Activated CD4-positive, alpha-beta memory T cell treated with anti-CD3 and anti-CD28 coated beads for 36 hours (primary cell): ENCODE data around the gene GLIS1. TPM values are rescaled to one million over a fixed set of nuclear protein-coding genes. Genes with fewer than 3 reads are reported as not detected.

Experiments
- CTCF ChIA-PET: fragments of 350-600 bp; sonication (Branson Sonifier 250); formaldehyde crosslinking; loops from one replicate; lab custom pipeline; 2021; ENCODE audit warnings: antibody characterized with exemption, inconsistent platforms; lab: Charles Lee
- POLR2A ChIA-PET: fragments of 350-600 bp; sonication (Branson Sonifier 250); formaldehyde crosslinking; loops from one replicate; lab custom pipeline; 2021; ENCODE audit warnings: antibody characterized with exemption; lab: Charles Lee
- DNase-seq: peaks from one replicate; pipeline ENCODE4 v3.0.0-alpha.2; 2020
- H3K27ac Mint-ChIP-seq: one replicate; pipeline ENCODE4 v1.8.0; 2021; ENCODE audit warnings: mixed read lengths
- H3K27me3 Mint-ChIP-seq: one replicate; pipeline ENCODE4 v1.8.0; 2021; ENCODE audit warnings: mixed read lengths
- H3K36me3 Mint-ChIP-seq: one replicate; pipeline ENCODE4 v1.8.0; 2021; ENCODE audit warnings: mixed read lengths
- H3K4me1 Mint-ChIP-seq: one replicate; pipeline ENCODE4 v1.8.0; 2021; ENCODE audit warnings: low read depth, mixed read lengths
- H3K4me3 Mint-ChIP-seq: one replicate; pipeline ENCODE4 v1.8.0; 2021; ENCODE audit warnings: mild to moderate bottlenecking, mixed read lengths
- H3K9me3 Mint-ChIP-seq: one replicate; pipeline ENCODE4 v1.8.0; 2021; ENCODE audit warnings: mixed read lengths
- intact Hi-C: fragments of 100-400 bp; cut with micrococcal nuclease; formaldehyde crosslinking; loops from one replicate; pipeline ENCODE4 v1.15.1; 2023
- total RNA-seq, 2 experiments: library from RNA; stranded (reverse); gene quantifications; one replicate each; pipeline ENCODE4 v1.2.3, GENCODE V29; 2021

GLIS1 gene
- total RNA-seq, 2 experiments from 2014 or later = not detected

GRCh38 chr1:53576381-53576801, 162.6 kb downstream of the GLIS1 start:
- Mint-ChIP-seq H3K27ac (no peak overlapping the region), H3K4me3 (no peak overlapping the region), H3K9me3 (no peaks in the 10 kb centered on the region), H3K4me1 (no peaks in the 10 kb centered on the region), H3K27me3 (no peaks in the 10 kb centered on the region), H3K36me3 (no peaks in the 10 kb centered on the region)
- peak; percentile 4 for DNase-seq
- ChIA-PET CTCF (no interaction called here), POLR2A (no interaction called here)
- intact Hi-C loops = no loop called here

DNA sequence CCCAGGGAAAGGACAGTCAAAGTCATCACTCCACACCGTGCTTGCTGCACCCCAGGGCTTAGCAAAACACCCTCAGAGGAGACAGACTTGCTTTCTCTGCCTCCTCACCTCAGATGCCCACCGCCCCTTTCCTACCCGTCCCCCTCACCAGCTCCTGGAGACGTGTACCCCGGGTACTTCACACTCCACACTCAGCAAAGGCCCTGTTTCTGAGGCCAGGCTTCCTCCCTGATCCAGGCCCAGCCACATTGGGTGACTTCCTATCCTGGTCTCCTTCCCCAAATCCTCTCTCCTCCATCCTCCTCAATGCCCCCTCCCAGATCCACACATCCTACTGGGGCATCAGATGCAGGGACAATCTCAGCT, 163.0 kb downstream of the GLIS1 start:
- ChIA-PET POLR2A (no interaction called here), CTCF (no interaction called here)
- no peaks in the 10 kb centered on the region for H3K4me1 Mint-ChIP-seq
- H3K9me3 Mint-ChIP-seq = no peaks in the 10 kb centered on the region
- H3K27ac Mint-ChIP-seq = no peak overlapping the region
- peak; percentile 4 for DNase-seq
- no peaks in the 10 kb centered on the region for H3K27me3 Mint-ChIP-seq
- H3K36me3 Mint-ChIP-seq = no peaks in the 10 kb centered on the region
- no peak overlapping the region for H3K4me3 Mint-ChIP-seq
- intact Hi-C loops = no loop called here

DNA sequence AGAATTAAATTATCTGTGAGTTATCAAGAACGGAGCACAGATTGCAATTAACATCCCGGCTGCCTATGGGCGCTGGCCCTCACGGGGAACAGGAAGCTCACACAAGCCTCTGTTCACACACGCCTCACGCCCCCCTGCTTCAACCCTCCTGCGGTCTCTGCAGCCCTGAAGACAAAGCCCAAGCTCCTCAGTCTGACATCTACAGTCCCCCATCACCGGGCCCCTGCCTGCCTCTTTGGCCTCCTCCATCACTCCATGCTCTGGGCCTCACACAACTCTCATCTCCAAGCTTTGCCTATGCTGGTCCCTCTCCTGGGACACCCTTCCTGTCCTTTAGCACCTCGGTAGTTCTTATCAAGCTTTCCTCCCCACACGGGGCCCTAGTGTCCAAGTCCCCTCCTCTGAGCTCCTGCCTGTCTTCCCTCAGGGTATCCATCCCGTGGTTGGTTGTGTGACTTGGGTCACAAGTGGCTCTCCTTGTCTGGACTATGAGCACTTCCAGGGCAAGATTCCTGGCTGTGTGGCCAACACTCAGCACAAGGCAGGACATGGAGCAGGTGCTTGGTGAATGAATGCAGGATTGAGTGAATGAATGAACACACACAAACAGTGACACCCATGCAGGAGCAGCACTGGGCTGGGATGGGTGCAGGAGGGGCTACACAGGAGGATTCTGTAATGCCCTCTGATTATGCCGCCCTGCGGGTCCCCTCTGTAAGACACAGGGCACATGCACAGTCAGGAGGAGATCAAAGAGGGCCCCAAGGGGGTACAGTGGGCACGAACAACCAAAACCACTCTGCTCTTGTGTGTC, 163.6 kb downstream of the GLIS1 start:
- Mint-ChIP-seq H3K4me1 (no peaks in the 10 kb centered on the region), H3K36me3 (no peaks in the 10 kb centered on the region), H3K9me3 (no peaks in the 10 kb centered on the region), H3K4me3 (no peak overlapping the region), H3K27me3 (no peaks in the 10 kb centered on the region), H3K27ac (no peak overlapping the region)
- peak; percentile 7 for DNase-seq
- CTCF ChIA-PET = no interaction called here
- intact Hi-C loops = no loop called here
- POLR2A ChIA-PET = no interaction called here

- H3K4me3 Mint-ChIP-seq = no peak overlapping the region
- no peak for DNase-seq
- H3K4me1 Mint-ChIP-seq = no peaks in the 10 kb centered on the region
- intact Hi-C loops = no loop called here
- no peak overlapping the region for H3K27ac Mint-ChIP-seq
- no peaks in the 10 kb centered on the region for H3K27me3 Mint-ChIP-seq
- POLR2A ChIA-PET = no interaction called here
- no peaks in the 10 kb centered on the region for H3K36me3 Mint-ChIP-seq
- H3K9me3 Mint-ChIP-seq = no peaks in the 10 kb centered on the region
- CTCF ChIA-PET = no interaction called here
Measured at GRCh38 chr1:53574621-53575020, 164.3 kb downstream of the GLIS1 start.

DNA sequence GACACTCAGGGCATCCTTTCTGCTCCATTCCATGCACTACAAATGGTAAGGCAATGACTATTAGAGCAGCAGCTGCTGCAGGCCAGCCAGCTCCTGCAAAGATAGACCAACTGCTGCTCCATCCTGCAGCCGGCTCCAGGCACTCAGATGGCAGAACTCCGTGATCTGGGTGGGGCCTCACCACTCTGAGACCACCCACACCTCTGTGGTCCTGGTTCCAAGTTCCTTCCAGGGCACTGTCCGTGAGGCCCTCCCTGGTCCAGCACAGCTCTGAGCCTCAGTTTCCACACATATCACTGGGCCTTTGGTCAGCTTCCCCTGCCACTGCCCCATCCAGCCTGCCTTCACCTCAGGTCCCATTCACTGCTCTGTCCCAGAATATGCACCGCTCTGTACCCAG, 165.0 kb downstream of the GLIS1 start:
- Mint-ChIP-seq H3K4me3 (no peak overlapping the region), H3K27ac (no peak overlapping the region), H3K9me3 (no peaks in the 10 kb centered on the region), H3K4me1 (no peaks in the 10 kb centered on the region), H3K36me3 (no peaks in the 10 kb centered on the region), H3K27me3 (no peaks in the 10 kb centered on the region)
- POLR2A ChIA-PET = no interaction called here
- no peak for DNase-seq
- intact Hi-C loops = no loop called here
- CTCF ChIA-PET = no interaction called here

- Mint-ChIP-seq H3K27ac (no peak overlapping the region), H3K36me3 (no peaks in the 10 kb centered on the region), H3K4me3 (no peak overlapping the region), H3K27me3 (peaks cover 1% of the 10 kb centered on the region), H3K4me1 (no peaks in the 10 kb centered on the region), H3K9me3 (no peaks in the 10 kb centered on the region)
- CTCF ChIA-PET = no interaction called here
- DNase-seq = no peak
- intact Hi-C loops = no loop called here
- POLR2A ChIA-PET = no interaction called here
Measured at GRCh38 chr1:53573522-53573921, 165.4 kb downstream of the GLIS1 start.

- intact Hi-C loops = no loop called here
- no peaks in the 10 kb centered on the region for H3K4me1 Mint-ChIP-seq
- CTCF ChIA-PET = no interaction called here
- no peaks in the 10 kb centered on the region for H3K36me3 Mint-ChIP-seq
- no peak for DNase-seq
- POLR2A ChIA-PET = no interaction called here
- peaks cover 2% of the 10 kb centered on the region for H3K27me3 Mint-ChIP-seq
- no peak overlapping the region for H3K27ac Mint-ChIP-seq
- no peak overlapping the region for H3K4me3 Mint-ChIP-seq
- H3K9me3 Mint-ChIP-seq = no peaks in the 10 kb centered on the region
Measured at GRCh38 chr1:53572815-53573173, 166.2 kb downstream of the GLIS1 start.

DNA sequence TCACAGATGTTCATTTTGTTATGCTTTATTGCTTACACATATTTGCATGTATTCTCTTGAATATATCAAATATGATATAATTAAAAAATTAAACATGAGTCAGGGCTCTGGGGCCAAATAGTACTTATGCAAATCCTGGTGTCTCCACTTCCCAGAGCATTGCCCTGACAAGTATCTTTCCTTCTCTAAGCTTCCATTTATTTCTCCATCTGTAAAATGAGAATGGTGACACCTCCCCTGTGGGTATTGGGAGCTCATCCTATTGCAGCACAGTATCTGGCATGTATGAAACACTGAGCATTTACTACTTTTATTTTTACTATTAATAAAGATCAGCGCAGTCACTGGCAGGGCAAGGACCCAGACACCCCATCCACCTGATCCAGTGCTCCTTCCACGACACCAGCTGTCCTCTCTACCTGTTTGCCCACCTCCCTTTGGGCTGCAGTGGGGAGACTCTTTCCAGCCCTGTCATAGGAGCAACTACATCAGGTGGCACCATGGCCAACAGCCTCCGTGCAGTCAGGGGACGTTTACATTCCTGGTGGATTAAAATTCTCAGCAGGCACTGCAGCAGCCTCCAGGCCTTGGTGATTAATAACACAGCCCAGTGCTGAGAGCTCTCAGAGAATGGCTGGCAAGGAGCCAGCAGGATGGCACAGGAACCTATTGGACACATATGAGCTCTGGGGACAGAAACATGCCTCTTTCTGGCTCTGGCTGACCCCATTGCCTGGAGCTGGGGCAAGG, 166.7 kb downstream of the GLIS1 start:
- H3K9me3 Mint-ChIP-seq = no peaks in the 10 kb centered on the region
- no peak overlapping the region for H3K4me3 Mint-ChIP-seq
- H3K4me1 Mint-ChIP-seq = no peaks in the 10 kb centered on the region
- peaks cover 2% of the 10 kb centered on the region for H3K27me3 Mint-ChIP-seq
- ChIA-PET POLR2A (no interaction called here), CTCF (no interaction called here)
- no peak overlapping the region for H3K27ac Mint-ChIP-seq
- peak; percentile 4 for DNase-seq
- intact Hi-C loops = no loop called here
- no peaks in the 10 kb centered on the region for H3K36me3 Mint-ChIP-seq

DNA sequence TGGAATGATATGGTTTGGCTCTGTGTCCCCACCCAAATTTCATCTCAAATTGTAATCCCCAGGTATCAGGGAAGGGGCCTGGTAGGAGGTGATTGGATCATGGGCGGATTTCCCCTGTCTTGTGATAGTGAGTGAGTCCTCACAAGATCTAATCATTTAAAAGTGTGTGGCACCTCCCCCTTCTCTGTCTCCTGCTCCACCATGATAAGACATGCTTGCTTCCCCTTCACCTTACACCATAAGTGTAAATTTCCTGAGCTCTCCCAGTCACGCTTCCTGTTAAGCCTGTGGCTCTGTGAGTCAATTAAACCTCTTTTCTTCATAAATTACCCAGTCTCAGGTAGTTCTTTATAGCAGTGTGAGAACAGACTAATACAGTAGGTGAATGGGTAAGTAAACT, 170.4 kb downstream of the GLIS1 start:
- Mint-ChIP-seq H3K36me3 (no peaks in the 10 kb centered on the region), H3K4me3 (no peak overlapping the region), H3K27me3 (peaks cover 7% of the 10 kb centered on the region), H3K4me1 (no peaks in the 10 kb centered on the region), H3K9me3 (no peaks in the 10 kb centered on the region), H3K27ac (no peak overlapping the region)
- CTCF ChIA-PET = no interaction called here
- intact Hi-C loops = no loop called here
- DNase-seq = no peak
- POLR2A ChIA-PET = no interaction called here

DNA sequence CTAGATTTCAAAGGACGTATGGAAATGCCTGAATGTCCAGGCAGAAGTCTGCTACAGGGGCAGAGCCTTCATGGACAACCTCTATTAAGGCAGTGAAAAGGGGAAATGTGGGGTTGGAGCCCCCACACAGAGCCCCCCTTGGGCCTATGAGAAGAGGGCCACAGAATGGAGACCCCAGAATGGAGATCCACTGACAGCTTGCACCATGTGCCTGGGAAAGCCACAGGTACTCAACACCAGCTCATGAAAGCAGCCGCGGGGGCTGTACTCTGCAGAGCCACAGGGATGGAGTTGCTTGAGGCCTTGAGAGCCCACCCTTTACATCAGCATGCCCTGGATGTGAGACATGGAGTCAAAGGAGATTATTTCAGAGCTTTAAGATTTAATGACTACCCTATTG, 171.1 kb downstream of the GLIS1 start:
- DNase-seq = no peak
- H3K27ac Mint-ChIP-seq = no peak overlapping the region
- H3K36me3 Mint-ChIP-seq = no peaks in the 10 kb centered on the region
- peaks cover under 1% of the 10 kb centered on the region for H3K4me1 Mint-ChIP-seq
- no peak overlapping the region for H3K4me3 Mint-ChIP-seq
- POLR2A ChIA-PET = no interaction called here
- no peaks in the 10 kb centered on the region for H3K9me3 Mint-ChIP-seq
- H3K27me3 Mint-ChIP-seq = peaks cover 7% of the 10 kb centered on the region
- CTCF ChIA-PET = no interaction called here
- intact Hi-C loops = no loop called here

GRCh38 chr1:53567450-53567849, 171.5 kb downstream of the GLIS1 start:
- ChIA-PET CTCF (no interaction called here), POLR2A (no interaction called here)
- no peak for DNase-seq
- Mint-ChIP-seq H3K4me1 (peaks cover 4% of the 10 kb centered on the region), H3K9me3 (no peaks in the 10 kb centered on the region), H3K36me3 (no peaks in the 10 kb centered on the region), H3K27me3 (peaks cover 11% of the 10 kb centered on the region), H3K4me3 (no peak overlapping the region), H3K27ac (no peak overlapping the region)
- intact Hi-C loops = no loop called here

- peaks cover 20% of the 10 kb centered on the region for H3K27me3 Mint-ChIP-seq
- peaks cover 12% of the 10 kb centered on the region for H3K4me1 Mint-ChIP-seq
- H3K36me3 Mint-ChIP-seq = no peaks in the 10 kb centered on the region
- no peaks in the 10 kb centered on the region for H3K9me3 Mint-ChIP-seq
- intact Hi-C loops = no loop called here
- H3K27ac Mint-ChIP-seq = no peak overlapping the region
- ChIA-PET POLR2A (no interaction called here), CTCF (no interaction called here)
- no peak overlapping the region for H3K4me3 Mint-ChIP-seq
- DNase-seq = no peak
Measured at GRCh38 chr1:53563611-53564010, 175.4 kb downstream of the GLIS1 start.

DNA sequence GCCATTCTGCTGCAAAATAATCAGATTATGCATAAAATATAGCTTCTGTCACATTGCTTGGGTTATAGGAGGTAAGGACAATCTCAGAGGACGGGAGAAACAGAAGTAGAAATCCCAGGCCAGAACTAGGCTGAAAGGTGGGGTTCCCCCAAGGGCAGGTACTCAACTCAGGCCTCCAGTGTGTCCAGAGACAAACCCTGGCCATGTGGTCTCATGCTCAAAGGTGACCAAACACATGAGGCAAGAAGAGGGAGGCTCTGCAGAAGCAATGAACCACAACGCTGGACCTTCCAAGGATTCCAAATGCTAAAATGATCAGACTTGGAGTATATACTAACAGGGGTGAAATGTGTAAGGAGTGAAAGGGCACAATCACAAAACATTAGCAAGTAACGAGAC, 176.0 kb downstream of the GLIS1 start:
- Mint-ChIP-seq H3K9me3 (no peaks in the 10 kb centered on the region), H3K4me3 (no peak overlapping the region), H3K27me3 (peaks cover 18% of the 10 kb centered on the region), H3K4me1 (peaks cover 12% of the 10 kb centered on the region), H3K27ac (no peak overlapping the region), H3K36me3 (no peaks in the 10 kb centered on the region)
- DNase-seq = peak; percentile 4
- ChIA-PET CTCF (no interaction called here), POLR2A (no interaction called here)
- intact Hi-C loops = no loop called here
